GM21515 (cell line): ENCODE measurements around the gene ZBTB4.

Experiments
- ATAC-seq: cut with Tn5 transposase; IDR thresholded peaks from one replicate; pipeline ENCODE4 v1.9.1; 2021; ENCODE audit not compliant: unreplicated experiment

Gene ZBTB4

GRCh38 chr17:7443499-7444485 is 35.6 kb downstream of the ZBTB4 start:
- ATAC-seq, result no peak

DNA sequence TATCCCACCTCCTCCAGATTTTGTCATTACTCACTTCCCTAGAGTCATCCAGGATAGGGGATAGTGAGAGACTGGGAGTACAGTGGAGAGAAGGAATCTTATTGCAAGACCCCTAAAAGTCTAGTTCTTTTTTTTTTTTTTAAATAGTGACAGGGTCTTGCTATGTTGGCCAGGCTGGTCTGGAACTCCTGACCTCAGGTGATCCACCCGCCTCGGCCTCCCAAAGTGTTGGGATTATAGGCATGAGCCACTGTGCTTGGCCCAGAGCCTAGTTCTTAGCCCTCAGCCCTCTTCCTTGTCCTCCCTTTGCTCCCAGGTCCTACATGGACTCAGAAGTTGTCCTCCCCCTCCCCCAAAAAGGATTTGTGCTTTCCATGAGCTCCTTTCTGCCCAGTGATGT is 37.3 kb downstream of the ZBTB4 start:
- ATAC-seq, result no peak

DNA sequence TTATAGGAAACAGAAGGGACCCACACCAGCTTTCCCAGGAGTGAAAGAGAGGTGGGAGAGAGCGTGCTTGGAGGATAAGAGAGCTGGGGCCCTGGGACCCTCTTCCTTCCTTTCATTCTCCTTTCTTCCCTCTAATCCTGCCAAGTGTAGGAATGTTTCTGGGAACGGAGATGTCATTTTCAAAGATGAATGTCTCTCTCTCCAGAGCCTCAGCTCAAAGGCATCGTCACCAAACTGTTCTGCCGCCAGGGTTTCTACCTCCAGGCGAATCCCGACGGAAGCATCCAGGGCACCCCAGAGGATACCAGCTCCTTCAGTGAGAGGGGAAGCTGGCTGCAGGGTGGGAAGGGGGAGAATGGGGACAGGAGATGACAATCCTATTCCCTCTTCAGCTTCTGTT is 38.2 kb downstream of the ZBTB4 start:
- no peak for ATAC-seq

- ATAC-seq, result no peak
These were observed 38.6 kb downstream of the ZBTB4 start for GRCh38 chr17:7440834-7441195.

DNA sequence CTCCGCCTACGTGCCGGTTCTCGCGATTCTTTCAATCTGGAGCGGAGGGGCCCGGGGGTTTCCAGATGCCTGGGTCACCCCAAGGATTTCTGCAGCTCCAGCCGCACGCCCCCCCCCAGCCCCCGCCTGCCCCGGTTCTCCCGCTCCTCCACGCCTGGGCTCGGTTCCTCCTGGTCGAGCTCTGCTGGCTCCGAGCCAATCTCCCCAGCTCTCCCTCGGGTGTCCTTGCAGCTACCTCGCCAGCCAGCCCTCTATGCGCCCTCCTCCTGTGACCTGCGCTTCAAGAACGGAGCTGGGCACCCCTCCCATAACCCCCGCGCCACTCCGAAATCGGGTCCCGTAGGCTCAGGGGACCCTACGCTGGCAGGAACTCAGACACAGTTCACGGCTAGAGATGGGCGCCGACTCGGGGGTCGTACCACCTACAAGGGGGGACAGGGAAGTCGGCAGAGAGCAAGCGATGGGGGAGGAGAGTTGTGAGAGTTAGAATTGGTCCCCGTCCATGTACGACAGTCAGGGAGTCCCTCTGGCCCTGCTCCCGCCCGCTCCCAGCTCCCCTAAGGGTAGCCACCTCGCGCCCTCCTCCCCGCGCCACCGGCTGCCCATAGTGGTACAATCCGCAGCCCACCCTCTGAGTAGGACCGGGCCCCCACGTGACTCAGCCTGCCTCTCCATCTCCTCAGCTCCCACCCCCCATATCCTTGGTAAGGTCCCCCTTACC is 39.2 kb downstream of the ZBTB4 start:
- ATAC-seq, result no peak

- no peak for ATAC-seq
These were observed 39.8 kb downstream of the ZBTB4 start, which contains the start of gene FGF11 for GRCh38 chr17:7439462-7440112. Gene FGF11, plus strand, starts transcription at chr17:7439512. Its CDS starts 109 bp downstream, at chr17:7439621.

DNA sequence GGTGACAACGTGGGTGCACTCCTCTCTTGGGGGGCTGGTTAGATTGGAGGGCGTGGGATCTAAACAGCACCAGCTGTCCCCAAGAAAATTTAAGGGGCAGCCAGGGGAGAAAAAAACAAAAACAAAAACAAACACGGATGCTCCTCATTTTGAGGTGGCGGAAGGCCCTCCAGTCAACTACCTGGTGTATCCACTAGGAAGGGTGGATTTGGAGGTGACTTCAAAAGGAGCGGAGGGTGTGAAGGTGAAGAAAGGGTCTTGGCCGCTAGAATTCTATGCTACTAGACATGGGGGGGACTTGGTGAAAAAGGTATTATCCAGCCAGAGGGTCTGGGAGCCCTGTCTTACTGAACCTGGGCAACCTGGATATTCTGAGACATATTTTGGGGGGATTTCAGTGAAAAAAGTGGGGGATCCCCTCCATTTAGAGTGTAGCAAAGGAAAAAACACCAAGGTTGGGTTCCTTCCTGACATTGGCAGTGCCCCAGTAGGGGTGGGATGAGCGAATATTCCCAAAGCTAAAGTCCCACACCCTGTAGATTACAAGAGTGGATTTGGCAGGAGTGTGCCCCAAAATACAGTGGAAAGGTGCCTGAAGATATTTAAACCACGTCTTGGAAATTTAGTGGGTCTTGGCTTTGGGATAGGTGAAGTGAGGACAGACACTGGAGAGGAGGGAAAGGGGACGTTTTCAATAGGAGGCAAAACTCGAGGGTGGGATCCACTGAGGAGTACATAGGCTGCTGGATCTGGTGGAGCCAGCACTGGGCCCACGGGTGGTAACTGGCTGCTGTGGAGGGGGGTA is 40.6 kb downstream of the ZBTB4 start:
- no peak for ATAC-seq

DNA sequence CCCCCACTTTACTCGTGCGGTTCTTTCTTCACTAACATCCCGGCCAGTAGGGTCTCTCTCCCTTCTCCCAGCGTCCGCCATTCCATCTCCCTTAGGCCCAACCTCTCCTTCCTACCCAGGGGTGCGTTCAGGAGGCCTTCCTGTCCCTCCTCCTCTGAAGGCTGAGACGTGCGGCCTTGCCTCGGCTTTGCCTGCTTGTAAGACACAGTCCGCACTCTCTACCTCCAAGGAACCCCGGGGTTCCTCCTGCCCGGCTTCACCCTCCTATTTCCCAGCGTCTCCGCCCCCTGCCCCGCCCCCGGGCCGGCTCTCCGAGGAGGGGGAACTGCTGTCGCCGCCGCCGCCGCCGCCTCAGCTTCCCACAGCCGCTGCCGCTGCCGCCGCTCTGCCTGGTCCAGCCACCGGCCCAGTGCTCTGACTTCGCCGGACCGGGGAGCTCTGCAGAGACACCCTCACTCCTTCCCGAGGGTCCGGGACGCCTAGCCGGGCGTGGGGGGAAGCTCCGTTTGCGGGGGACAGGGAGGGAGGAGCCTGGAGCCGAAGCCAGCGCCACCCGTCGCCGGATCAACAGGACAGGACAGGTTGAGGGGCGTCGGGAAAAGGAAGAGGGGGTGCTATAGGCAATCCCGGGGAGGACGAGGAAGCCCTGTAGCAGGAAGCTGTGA is 41.3 kb downstream of the ZBTB4 start:
- ATAC-seq, result no peak

DNA sequence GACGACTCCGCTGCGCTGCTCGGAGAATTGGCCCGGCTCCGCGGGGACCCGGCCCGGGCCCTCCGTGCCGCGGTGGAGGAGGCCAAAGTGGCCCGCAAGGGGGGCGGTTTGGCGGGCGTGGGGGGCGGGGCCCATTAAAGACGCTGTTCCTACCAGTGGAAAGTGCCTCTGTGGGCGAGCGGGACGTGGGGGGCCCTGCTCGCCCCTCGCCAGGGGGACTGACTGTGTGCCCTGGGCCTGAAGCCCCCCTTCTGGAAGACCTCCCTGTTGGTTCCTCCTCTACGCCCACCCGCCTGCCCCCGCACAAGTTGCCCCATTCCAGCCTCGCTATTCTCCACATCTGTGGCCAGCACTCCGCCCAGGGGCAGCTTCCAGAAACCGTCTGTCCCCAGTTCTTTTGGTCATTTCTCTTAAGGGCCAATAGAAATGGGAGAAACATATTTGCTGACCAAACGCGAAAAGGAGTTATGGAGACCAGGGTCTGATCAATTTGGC is 42.0 kb downstream of the ZBTB4 start:
- ATAC-seq, result no peak

DNA sequence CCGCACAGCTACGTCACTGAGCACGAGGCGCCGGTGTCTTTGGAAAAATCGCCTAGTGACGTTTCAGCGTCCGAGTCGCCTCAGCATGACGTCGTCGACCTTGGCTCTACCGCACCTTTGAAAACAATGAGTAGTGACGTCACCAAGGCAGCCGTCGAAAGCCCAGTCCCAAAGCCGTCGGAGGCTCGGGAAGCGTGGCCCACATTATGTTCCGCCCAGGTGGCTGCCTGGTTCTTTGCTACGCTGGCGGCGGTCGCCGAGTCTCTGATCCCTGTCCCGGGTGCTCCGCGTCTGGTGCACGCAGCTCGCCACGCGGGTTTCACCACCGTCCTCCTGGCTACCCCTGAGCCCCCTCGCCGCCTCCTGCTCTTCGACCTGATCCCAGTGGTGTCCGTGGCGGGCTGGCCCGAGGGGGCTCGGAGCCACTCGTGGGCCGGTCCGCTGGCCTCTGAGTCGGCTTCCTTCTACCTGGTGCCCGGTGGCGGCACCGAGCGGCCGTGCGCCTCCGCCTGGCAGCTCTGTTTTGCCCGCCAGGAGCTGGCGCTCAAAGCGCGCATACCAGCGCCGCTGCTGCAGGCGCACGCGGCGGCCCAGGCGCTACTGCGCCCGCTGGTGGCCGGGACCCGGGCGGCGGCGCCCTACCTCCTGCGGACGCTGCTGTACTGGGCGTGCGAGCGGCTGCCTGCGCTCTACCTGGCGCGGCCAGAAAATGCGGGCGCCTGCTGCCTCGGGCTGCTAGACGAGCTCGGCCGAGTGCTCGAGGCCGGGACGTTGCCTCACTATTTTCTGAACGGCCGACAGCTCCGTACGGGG is 42.7 kb downstream of the ZBTB4 start:
- ATAC-seq, result no peak

DNA sequence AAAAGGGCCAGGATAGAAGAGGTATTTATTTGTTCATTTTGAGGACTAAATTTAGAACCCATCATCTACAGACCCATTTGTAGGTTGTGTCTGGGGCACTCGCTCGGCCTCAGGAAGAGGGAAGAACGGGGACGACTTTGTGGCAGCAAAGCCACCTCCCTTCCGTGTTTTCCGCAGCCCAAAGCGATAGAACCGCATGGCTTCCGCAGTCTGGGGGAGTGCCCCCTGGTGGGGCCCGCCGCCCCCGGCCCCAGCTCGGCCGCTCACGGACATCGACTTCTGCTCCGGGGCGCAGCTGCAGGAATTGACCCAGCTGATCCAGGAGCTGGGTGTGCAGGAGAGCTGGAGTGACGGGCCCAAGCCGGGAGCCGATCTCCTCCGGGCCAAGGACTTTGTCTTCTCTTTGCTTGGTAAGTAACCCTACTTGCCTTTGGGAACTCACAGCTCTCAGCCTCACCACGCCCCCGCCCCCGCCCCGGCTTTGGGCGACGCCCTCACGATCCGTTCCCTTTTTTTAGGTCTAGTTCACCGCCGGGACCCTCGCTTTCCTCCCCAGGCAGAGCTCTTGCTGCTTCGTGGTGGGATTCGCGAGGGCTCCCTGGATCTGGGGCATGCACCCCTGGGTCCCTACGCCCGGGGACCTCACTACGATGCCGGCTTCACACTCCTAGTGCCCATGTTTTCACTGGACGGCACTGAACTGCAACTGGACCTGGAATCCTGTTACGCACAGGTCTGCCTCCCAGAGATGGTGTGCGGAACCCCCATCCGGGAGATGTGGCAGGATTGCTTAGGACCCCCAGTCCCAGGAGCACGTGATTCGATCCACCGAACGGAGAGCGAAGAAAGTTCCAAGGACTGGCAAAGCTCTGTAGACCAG is 43.5 kb downstream of the ZBTB4 start:
- peak; percentile 20 for ATAC-seq

DNA sequence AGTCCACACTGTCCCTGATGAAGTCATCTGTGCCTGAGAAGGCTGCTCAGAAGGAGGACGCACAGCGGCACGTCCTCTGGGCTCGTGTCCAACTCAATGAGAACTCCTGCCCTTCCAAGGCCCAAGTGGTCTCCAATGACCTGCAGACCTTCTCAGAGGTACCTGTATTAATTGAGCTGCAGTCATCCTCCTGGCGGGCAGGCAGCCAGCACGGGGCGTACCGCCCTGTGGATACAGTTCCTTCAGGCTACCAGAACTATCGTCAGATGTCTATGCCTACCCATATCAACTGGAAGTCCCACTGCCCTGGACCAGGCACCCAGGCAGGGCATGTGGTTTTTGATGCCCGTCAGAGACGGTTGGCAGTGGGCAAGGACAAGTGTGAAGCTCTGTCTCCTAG is 47.1 kb downstream of the ZBTB4 start:
- no peak for ATAC-seq

GRCh38 chr17:7431231-7431630 is 48.2 kb downstream of the ZBTB4 start:
- ATAC-seq, result no peak

DNA sequence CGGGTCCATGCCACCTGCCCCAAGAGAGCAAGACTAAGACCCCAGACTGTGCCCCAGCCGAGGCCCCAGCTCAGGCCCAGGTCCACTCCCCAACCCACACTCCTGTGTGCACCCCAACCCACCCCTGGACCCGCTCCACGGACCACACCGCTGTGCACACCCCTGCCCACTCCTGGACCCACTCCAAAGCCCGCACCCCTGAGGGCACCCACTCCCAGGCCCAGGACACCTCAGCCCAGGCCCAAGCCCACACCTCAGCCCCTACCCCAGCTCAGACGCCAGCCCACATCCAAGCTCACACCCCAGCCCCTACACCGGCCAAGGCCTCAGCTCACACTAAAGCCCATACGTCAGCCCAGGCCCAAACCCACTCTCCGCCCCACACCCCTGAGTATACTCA is 49.7 kb downstream of the ZBTB4 start:
- no peak for ATAC-seq

- no peak for ATAC-seq
These were observed 50.9 kb downstream of the ZBTB4 start, which contains the start of gene SPEM3 for GRCh38 chr17:7428557-7428956. Gene SPEM3, plus strand, starts transcription at chr17:7428857. Its CDS starts 46 bp downstream, at chr17:7428903.

DNA sequence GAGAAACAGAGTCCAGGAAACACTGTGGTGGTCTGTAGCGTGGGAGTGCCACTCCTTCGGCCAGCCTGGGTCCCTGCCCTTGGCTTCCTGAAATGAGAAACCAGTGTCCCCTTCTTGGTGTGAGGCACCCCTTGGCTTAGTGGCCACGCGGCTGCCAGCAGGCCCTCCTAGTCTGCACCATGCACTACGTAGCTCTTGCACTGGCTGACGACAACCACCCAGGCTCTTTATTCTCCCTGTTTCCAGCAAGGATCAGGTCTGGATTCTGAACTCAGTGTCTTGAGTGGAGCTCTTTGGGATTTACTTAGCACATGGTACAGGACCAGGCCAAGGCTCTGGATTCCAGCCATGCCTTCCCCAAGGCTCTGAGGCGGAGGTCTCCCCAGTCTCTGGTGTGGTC is 51.9 kb downstream of the ZBTB4 start:
- ATAC-seq, result no peak

DNA sequence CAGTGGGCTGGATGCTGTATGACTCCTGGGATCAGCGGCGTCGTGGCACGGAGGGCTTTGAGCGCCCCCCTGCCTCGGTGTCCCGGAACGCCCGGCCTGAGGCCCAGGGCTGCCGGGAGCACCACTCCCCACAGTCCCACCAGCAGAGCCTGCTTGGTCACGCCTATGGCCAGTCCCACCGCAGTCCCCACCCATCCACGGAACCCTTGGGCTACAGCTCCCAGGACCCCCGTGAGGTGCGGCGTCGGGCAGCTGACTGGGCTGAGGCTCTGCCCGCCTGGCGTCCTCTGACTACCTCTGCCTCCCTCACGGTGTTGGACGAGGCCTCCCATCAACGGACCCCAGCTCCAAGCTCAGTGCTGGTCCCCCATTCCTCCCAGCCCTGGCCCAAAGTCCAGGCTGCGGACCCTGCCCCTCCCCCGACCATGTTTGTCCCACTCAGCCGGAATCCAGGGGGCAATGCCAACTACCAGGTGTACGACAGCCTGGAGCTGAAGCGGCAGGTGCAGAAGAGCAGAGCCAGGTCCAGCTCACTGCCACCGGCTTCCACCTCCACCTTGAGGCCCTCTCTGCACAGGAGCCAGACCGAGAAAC is 52.4 kb downstream of the ZBTB4 start:
- ATAC-seq, result no peak
